GM06990 (cell line): Measurements from ENCODE around the gene MROH2A.

Source experiments
- DNase-seq: peaks from one replicate; pipeline ENCODE4 v3.0.0-alpha.2; 2011; ENCODE audit not compliant: insufficient read length; ENCODE audit errors: extremely low read depth
- H3K27me3 ChIP-seq: replicated peaks from 2 replicates; pipeline ENCODE4 v1.6.0; 2011; ENCODE audit warnings: low read length; ENCODE audit not compliant: control insufficient read depth, insufficient read depth
- H3K36me3 ChIP-seq: 2 replicates; pipeline ENCODE4 v1.5.1; 2011; ENCODE audit warnings: low read length; ENCODE audit not compliant: control insufficient read depth, insufficient read depth
- H3K4me3 ChIP-seq: replicated peaks from 2 replicates; pipeline ENCODE4 v1.5.1; 2011; ENCODE audit warnings: low read depth, mild to moderate bottlenecking, control low read depth, low read length
- CTCF ChIP-seq: IDR thresholded peaks from 2 replicates; pipeline ENCODE4 v1.5.1; 2011; ENCODE audit warnings: low read length, control low read depth, mild to moderate bottlenecking, inconsistent platforms; ENCODE audit not compliant: insufficient read depth, poor library complexity, severe bottlenecking

The MROH2A gene

GRCh38 chr2:233789554-233789953 is 11.4 kb downstream of the MROH2A start:
- no peaks in the 10 kb centered on the region for H3K27me3 ChIP-seq
- no peak overlapping the region for H3K4me3 ChIP-seq
- no peak for DNase-seq
- no peaks in the 10 kb centered on the region for H3K36me3 ChIP-seq
- TF ChIP-seq CTCF, result no peak

- Histone ChIP-seq H3K27me3 (no peaks in the 10 kb centered on the region), H3K36me3 (no peaks in the 10 kb centered on the region), H3K4me3 (no peak overlapping the region)
- no peak for DNase-seq
- no peak for TF ChIP-seq CTCF
Observed at GRCh38 chr2:233791151-233791882, 13.2 kb downstream of the MROH2A start.

DNA sequence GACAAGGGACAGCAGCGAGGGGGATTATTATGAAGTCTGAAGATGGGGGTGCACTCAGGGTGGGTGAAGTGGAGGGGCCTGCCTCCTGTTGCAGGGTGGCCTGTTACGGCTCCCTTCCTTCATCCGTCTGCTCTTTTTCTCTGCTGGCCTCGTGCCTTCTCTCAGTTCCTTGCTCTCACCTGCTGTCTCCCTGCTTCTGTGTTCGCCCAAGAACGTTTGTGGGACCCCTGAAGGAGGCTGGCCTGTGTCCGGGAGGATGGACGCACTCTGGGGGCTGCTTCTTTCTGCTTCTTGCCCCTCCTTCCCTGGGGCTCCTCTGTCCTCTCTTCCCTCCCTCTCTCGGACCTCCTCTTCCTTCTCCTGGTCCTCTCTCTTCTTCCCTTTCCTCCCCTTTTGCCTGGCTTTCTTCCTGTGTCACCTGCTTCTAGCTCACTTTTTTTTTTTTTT is 13.8 kb downstream of the MROH2A start:
- DNase-seq, result no peak
- no peak for TF ChIP-seq CTCF
- Histone ChIP-seq H3K27me3 (no peaks in the 10 kb centered on the region; the same call in 1 of the 2 replicates), H3K4me3 (no peak overlapping the region), H3K36me3 (no peaks in the 10 kb centered on the region)

- no peaks in the 10 kb centered on the region for H3K36me3 ChIP-seq
- TF ChIP-seq CTCF, result no peak
- no peak overlapping the region for H3K4me3 ChIP-seq
- no peak for DNase-seq
- no peaks in the 10 kb centered on the region; the same call in 1 of the 2 replicates for H3K27me3 ChIP-seq
Observed at GRCh38 chr2:233792720-233793119, 14.6 kb downstream of the MROH2A start.

- no peak for TF ChIP-seq CTCF
- no peak for DNase-seq
Observed at GRCh38 chr2:233793465-233794127, 15.5 kb downstream of the MROH2A start.

More at GRCh38 chr2:233793465-233794127, 15.5 kb downstream of the MROH2A start:
- H3K36me3 ChIP-seq, result no peaks in the 10 kb centered on the region
- no peak overlapping the region for H3K4me3 ChIP-seq
- no peaks in the 10 kb centered on the region; the same call in 1 of the 2 replicates for H3K27me3 ChIP-seq
